ENCODE results near the gene C1orf21. TPM values are rescaled to one million over a fixed set of nuclear protein-coding genes. Genes with fewer than 3 reads are reported as not detected.

The C1orf21 gene
- total RNA-seq, 1 donor from 2014 or later: 43.3 TPM

DNA sequence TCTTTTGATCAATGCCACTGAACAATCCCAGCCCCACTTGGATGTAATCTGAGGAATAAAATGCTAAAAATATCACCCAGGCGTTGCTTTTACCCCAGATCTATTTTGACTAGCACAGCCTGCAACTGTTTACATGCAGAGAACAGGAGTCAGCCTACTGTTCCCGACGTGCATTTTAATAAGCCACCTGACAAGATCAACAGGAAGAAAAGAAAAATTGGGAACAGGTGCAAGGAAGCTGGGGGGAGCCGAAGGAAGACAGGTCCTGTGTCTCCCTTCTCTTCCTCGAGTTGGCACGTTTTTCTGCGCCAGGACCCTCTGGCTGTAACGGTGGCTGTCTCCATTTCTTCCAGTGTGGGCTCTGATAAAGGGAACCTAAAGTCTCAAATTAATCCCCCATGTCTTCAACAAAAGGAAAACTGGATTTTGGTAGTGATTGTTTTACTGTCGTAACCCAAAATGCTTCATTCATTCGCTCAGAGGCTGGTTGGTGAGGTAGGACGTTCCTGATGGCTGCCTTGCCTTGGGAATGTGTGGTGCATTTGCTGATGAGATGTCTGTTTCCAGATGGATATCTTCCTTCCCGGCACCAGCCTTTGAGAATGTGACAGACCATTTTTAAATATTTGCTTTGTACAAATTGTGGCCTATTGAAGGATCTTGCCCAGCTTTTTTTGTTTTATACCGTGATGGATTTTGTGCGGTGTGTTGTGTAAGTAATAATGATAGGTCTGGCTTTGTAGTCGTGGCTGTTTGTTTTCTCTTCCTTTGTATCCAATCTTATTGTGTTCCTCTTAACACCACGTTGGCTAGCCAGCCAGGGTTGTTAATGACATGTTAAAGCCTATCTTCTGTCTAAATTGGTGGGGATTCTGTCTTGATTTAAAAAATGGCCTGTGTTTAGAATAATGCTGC lies 117.5 kb downstream of the C1orf21 start:
- TF ChIP-seq, protein P1, sequence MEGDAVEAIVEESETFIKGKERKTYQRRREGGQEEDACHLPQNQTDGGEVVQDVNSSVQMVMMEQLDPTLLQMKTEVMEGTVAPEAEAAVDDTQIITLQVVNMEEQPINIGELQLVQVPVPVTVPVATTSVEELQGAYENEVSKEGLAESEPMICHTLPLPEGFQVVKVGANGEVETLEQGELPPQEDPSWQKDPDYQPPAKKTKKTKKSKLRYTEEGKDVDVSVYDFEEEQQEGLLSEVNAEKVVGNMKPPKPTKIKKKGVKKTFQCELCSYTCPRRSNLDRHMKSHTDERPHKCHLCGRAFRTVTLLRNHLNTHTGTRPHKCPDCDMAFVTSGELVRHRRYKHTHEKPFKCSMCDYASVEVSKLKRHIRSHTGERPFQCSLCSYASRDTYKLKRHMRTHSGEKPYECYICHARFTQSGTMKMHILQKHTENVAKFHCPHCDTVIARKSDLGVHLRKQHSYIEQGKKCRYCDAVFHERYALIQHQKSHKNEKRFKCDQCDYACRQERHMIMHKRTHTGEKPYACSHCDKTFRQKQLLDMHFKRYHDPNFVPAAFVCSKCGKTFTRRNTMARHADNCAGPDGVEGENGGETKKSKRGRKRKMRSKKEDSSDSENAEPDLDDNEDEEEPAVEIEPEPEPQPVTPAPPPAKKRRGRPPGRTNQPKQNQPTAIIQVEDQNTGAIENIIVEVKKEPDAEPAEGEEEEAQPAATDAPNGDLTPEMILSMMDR (IDR thresholded peaks at IDR 0.05; ENCODE audit: partially characterized antibody, unreplicated experiment): no peak
- H3K27ac Mint-ChIP-seq (ENCODE audit: unreplicated experiment): peak overlapping the region; percentile 71

DNA sequence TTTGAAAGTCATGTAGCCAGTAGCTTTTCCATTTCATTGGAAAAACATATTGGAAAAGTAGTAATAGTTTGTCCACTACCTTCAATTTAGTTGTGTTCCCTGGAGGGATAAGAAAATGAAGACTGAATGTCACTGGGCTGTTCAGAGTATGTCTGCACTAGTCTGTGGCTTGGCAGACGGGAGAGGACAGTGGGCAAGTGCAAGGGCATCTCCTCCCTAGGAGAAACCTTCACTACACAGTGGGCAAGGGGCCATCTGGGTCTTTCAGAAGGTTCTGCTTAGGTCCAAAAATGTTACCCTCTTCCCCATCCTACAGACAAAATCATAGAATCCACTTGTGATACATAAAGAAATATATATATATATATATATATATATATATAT lies 118.1 kb downstream of the C1orf21 start:
- TF ChIP-seq, protein P1 (IDR thresholded peaks at IDR 0.05; ENCODE audit: partially characterized antibody, unreplicated experiment): no peak
- Mint-ChIP-seq H3K27ac (ENCODE audit: unreplicated experiment) (peak overlapping the region; percentile 71), H3K4me1 (ENCODE audit: low read depth, unreplicated experiment) (peaks cover 32% of the 10 kb centered on the region), H3K4me3 (ENCODE audit: unreplicated experiment) (no peak overlapping the region), H3K36me3 (ENCODE audit: unreplicated experiment) (no peaks in the 10 kb centered on the region), H3K9me3 (ENCODE audit: unreplicated experiment) (peaks cover 2% of the 10 kb centered on the region), H3K27me3 (ENCODE audit: unreplicated experiment) (peaks cover 3% of the 10 kb centered on the region)
- no peak for DNase-seq

More for the DNA sequence above, 117.5 kb downstream of the C1orf21 start:
- no peaks in the 10 kb centered on the region for H3K36me3 Mint-ChIP-seq (ENCODE audit: unreplicated experiment)
- peaks cover 32% of the 10 kb centered on the region for H3K4me1 Mint-ChIP-seq (ENCODE audit: low read depth, unreplicated experiment)
- no peak overlapping the region for H3K4me3 Mint-ChIP-seq (ENCODE audit: unreplicated experiment)
- DNase-seq: no peak
- H3K9me3 Mint-ChIP-seq (ENCODE audit: unreplicated experiment): peaks cover 2% of the 10 kb centered on the region
- peaks cover 3% of the 10 kb centered on the region for H3K27me3 Mint-ChIP-seq (ENCODE audit: unreplicated experiment)

DNA sequence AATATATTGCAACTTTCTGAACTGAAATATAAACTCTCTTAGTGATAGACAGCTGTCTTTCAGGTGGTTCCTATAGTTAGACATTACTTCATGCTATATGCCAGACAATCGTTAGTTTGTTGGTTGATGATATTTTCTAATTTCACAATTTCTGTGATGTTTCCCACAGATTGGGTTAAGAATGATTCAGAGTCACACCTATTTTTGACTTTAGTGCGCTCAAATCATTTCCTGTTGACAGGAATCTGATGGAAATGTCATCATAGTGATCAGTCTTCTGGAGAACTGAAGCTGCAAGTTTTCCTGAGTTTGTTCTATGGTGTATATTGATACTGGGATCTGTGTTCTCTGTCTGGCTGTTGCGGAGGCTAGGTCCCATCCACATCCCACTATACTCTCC lies 119.7 kb downstream of the C1orf21 start:
- Mint-ChIP-seq H3K4me3 (ENCODE audit: unreplicated experiment) (no peak overlapping the region), H3K9me3 (ENCODE audit: unreplicated experiment) (peaks cover 2% of the 10 kb centered on the region), H3K4me1 (ENCODE audit: low read depth, unreplicated experiment) (peaks cover 28% of the 10 kb centered on the region)

GRCh38 chr1:184507165-184507564 lies 120.3 kb downstream of the C1orf21 start:
- peaks cover 2% of the 10 kb centered on the region for H3K9me3 Mint-ChIP-seq (ENCODE audit: unreplicated experiment)
- H3K4me3 Mint-ChIP-seq (ENCODE audit: unreplicated experiment): no peak overlapping the region
- TF ChIP-seq, protein P1 (IDR thresholded peaks at IDR 0.05; ENCODE audit: partially characterized antibody, unreplicated experiment): no peak
- H3K4me1 Mint-ChIP-seq (ENCODE audit: low read depth, unreplicated experiment): peaks cover 28% of the 10 kb centered on the region
- H3K36me3 Mint-ChIP-seq (ENCODE audit: unreplicated experiment): no peaks in the 10 kb centered on the region
- H3K27me3 Mint-ChIP-seq (ENCODE audit: unreplicated experiment): no peaks in the 10 kb centered on the region
- H3K27ac Mint-ChIP-seq (ENCODE audit: unreplicated experiment): no peak overlapping the region
- no peak for DNase-seq

More for the DNA sequence above, 119.7 kb downstream of the C1orf21 start:
- Mint-ChIP-seq H3K27me3 (ENCODE audit: unreplicated experiment) (peaks cover under 1% of the 10 kb centered on the region), H3K36me3 (ENCODE audit: unreplicated experiment) (no peaks in the 10 kb centered on the region), H3K27ac (ENCODE audit: unreplicated experiment) (no peak overlapping the region)
- TF ChIP-seq, protein P1 (IDR thresholded peaks at IDR 0.05; ENCODE audit: partially characterized antibody, unreplicated experiment): no peak
- no peak for DNase-seq

Measured in glutamatergic neuron (in vitro differentiated cells).